ENCODE measurements around the gene PBX1.

PBX1 gene

GRCh38 chr1:164618202-164618564 is 59.2 kb downstream of the PBX1 start:
- no peak for DNase-seq (ENCODE audit: low spot score)

GRCh38 chr1:164619006-164619784 is 60.2 kb downstream of the PBX1 start:
- no peak for DNase-seq (ENCODE audit: low spot score)

GRCh38 chr1:164622068-164622845 is 63.3 kb downstream of the PBX1 start:
- peak; percentile 16 for DNase-seq (ENCODE audit: low spot score)

- DNase-seq (ENCODE audit: low spot score), result no peak
Measured at GRCh38 chr1:164623805-164624204, 64.8 kb downstream of the PBX1 start.

- DNase-seq (ENCODE audit: low spot score), result no peak
Measured at GRCh38 chr1:164624400-164624799, 65.4 kb downstream of the PBX1 start.

- DNase-seq (ENCODE audit: low spot score), result no peak
Measured at GRCh38 chr1:164625004-164625617, 66.1 kb downstream of the PBX1 start.

- no peak for DNase-seq (ENCODE audit: low spot score)
Measured at GRCh38 chr1:164628772-164629171, 69.8 kb downstream of the PBX1 start.

GRCh38 chr1:164629971-164630370 is 71.0 kb downstream of the PBX1 start:
- no peak for DNase-seq (ENCODE audit: low spot score)

GRCh38 chr1:164630626-164631396 is 71.8 kb downstream of the PBX1 start:
- DNase-seq (ENCODE audit: low spot score), result no peak

- no peak for DNase-seq (ENCODE audit: low spot score)
Measured at GRCh38 chr1:164631751-164632150, 72.8 kb downstream of the PBX1 start.

GRCh38 chr1:164633997-164634396 is 75.0 kb downstream of the PBX1 start:
- DNase-seq (ENCODE audit: low spot score), result no peak

GRCh38 chr1:164635059-164635802 is 76.2 kb downstream of the PBX1 start:
- DNase-seq (ENCODE audit: low spot score), result no peak

- no peak for DNase-seq (ENCODE audit: low spot score)
Measured at GRCh38 chr1:164635803-164636731, 77.1 kb downstream of the PBX1 start.

- no peak for DNase-seq (ENCODE audit: low spot score)
Measured at GRCh38 chr1:164636757-164637156, 77.8 kb downstream of the PBX1 start.

GRCh38 chr1:164637461-164638375 is 78.7 kb downstream of the PBX1 start:
- peak; percentile 77 for DNase-seq (ENCODE audit: low spot score)

GRCh38 chr1:164638492-164639202 is 79.7 kb downstream of the PBX1 start:
- no peak for DNase-seq (ENCODE audit: low spot score)

GRCh38 chr1:164640686-164641352 is 81.8 kb downstream of the PBX1 start:
- no peak for DNase-seq (ENCODE audit: low spot score)

GRCh38 chr1:164641353-164641730 is 82.4 kb downstream of the PBX1 start:
- peak; percentile 64 for DNase-seq (ENCODE audit: low spot score)

Measured in AG20443 (cell line).